ENCODE data around the gene TMEM178B.

Gene TMEM178B

DNA sequence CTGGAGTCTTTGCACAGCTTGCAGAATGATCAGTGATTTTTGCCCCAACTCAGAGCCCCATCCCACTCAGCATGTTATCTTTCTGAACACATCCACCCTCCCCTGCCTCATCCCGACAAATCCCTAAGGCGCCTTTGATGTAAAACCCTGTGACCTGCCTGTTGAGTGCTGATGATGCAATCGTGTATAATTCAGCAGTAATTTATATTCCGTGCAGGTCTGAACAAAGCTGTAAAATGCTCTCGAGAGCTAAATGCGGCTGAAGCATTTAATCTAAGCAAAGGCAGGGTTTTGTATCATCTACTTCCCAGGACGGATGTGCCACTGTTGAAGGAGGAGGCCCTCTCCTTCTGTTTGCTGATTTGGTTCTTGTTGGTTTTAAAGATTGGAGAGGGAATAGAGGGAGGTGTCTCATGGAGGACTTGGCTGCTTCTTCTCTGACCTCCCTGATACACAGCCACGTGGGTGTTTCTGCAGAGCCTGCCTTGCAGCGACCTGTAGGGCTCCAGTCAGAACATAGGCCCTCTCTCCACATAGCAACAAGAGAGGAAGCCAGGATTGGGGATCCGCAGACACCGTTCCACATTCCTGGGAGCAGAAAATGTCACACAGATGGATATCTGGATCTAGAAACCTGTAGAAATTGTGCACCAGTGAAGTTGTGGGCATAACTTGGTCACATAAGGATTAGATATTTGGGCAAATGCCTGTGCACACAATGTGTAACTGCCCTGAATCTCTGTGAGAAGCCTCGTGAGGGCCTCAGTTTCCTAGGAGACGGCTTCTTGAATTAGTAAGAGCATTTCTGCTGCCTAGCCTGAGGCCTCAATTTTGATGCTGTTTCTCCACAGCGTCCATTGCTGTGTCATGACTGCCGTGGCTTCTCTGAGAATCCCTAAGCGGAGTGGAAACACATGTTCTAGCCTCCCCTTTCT, 387.2 kb downstream of the TMEM178B start:
- DNase-seq (ENCODE audit: low read depth, low spot score) = no peak
- no peak overlapping the region for H3K4me3 ChIP-seq (ENCODE audit: low read length)

DNA sequence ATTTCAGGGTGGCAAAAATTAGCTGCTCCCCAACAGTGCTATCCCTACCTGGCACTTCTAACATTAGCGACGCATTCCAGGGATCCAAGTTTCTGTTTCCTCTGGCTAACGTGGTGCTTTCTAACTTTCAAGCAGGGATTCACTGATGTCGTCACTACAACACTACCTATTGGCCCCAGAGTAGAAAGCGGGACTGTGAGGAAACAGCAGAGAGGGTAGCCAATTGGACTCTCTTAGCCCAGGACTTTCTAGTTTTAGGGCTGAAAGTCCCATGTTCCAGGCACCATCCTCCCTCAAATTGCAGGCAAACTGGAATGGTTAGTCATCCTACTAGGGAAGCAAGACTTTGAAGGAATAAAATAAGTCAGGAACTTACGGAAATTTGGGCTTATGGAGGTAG, 388.1 kb downstream of the TMEM178B start:
- no peak for DNase-seq (ENCODE audit: low read depth, low spot score)
- H3K4me3 ChIP-seq (ENCODE audit: low read length) = no peak overlapping the region

DNA sequence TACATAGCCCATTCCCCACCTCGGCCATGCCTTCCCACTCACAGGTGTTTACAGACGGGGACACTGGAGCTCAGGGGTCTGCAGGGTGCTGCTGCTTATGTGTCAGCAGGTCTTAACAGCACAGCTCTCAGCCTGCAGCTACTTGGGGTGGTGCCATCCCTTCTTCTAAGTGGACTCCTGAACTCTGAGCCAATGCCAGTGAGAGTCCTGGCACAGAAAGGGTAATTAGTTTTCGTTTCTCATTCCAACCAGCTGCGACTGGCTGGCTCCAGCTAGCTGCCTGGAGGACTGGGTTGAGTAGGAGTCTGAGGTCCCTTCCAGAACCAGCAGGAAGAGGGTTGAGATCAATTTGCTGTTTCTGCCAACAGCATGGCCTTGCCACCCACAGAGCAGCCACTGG, 389.1 kb downstream of the TMEM178B start:
- no peak overlapping the region for H3K4me3 ChIP-seq (ENCODE audit: low read length)
- no peak for DNase-seq (ENCODE audit: low read depth, low spot score)

DNA sequence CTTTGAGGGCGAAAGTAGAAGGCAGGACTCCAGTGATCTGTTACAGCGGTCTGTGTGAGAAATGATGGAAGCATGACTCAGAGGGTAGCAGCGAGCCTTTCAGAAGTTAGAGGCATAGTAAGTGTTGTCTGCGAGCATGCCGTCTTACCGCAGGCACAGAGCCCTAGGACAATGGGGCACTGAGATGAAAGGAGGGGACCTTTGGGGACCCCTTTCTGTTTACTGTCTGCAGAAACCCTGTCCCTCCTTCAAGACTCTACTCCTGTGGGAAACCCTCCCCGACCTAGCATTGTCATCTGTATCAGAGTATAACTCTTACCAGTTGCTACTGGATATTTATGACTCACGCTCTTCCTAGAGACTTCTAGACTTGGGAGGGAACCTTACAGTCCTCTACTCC, 390.1 kb downstream of the TMEM178B start:
- H3K4me3 ChIP-seq (ENCODE audit: low read length) = no peak overlapping the region
- DNase-seq (ENCODE audit: low read depth, low spot score) = no peak

DNA sequence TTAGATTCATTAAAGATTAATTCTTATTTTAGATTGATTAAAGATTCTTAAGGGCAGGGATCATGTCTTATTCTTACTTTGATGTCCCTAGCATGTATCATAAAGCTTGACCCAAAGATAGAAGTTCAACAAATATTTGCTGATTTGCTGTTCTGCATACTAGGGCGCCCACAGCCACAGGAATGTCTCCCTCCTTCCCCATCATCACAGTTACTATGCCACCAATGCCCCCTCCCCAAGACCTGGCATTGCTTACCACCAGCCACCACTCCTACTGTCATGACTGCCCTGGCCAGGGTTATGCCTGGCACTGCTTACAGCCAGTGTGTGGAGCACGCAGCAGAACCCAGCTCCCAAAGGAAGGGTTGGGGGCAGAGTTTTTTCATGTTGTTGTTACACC, 390.7 kb downstream of the TMEM178B start:
- H3K4me3 ChIP-seq (ENCODE audit: low read length) = no peak overlapping the region
- no peak for DNase-seq (ENCODE audit: low read depth, low spot score)

DNA sequence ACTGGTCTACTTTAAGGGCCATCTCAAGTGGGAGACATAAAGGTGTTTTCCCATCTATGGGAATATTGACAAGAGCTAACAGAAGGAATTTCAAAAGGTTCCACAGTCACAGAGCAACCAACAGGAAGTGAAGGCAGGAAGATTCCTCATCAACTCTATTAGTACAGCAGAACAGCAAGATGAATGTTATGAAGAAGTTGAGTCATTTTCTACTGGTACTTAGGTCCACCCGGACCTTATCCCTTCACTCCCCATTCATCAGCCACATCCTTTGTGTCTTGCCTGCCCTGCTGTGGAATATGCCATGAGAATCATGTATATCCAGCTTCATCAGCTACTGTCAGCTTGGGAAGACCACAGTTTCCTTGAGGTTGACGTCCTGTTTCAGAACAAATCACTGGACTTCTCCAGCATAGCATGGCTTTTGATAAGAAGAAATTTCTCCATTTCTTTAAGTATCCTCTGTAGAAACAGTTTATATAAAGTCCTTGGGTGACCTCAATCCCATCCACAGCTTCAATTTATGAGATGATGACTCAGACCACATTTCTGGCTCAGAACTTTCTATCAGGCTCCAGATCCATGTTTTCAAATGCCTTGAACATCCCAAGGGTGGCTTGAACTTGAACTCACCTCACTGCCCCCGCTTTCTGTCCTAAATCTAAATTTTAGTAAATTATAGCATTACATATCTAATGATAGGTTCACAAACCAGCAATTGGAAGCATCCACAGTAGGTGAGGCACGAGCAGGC, 392.5 kb downstream of the TMEM178B start:
- DNase-seq (ENCODE audit: low read depth, low spot score) = no peak

DNA sequence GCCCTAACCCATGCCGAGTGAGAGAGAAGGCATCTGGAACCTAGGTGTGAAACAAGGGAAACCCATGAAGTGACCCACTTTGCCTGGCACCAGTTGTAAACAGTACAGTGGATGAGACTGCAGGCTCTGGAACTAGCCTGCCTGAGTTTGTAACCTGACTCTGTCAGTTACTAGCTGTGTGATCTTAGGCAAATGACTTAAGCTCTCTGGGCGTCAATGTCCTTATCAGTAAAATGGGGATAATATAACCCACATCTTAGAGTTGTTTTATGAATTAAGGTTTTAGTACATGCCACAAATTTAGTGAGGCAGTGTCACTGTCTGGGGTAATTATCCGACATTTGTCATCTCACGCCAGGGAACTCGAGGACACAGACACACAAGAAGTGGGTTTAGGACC, 394.5 kb downstream of the TMEM178B start:
- DNase-seq (ENCODE audit: low read depth, low spot score) = no peak
- H3K4me3 ChIP-seq (ENCODE audit: low read length) = no peak overlapping the region

More for the DNA sequence above, 392.5 kb downstream of the TMEM178B start:
- no peak overlapping the region for H3K4me3 ChIP-seq (ENCODE audit: low read length)

DNA sequence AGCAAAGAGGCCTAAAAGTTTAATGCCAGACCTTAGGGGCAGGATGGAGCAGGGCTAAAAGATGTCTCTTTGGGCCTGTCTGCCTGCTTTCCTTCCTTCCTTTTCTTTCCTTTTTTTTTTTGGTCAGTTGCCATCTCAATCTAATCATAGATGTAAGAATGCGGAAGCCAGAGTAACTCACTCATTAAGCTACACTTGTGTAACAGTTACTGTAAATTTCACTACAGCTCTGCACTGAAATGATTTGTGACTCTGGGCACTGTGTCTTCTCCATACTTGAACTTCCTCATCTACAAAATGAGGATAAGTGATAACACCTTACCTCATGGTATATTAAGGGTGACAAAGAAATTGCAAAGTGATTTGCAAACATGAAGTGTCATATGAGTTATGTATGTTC, 401.8 kb downstream of the TMEM178B start:
- no peak overlapping the region for H3K4me3 ChIP-seq (ENCODE audit: low read length)
- DNase-seq (ENCODE audit: low read depth, low spot score) = no peak

DNA sequence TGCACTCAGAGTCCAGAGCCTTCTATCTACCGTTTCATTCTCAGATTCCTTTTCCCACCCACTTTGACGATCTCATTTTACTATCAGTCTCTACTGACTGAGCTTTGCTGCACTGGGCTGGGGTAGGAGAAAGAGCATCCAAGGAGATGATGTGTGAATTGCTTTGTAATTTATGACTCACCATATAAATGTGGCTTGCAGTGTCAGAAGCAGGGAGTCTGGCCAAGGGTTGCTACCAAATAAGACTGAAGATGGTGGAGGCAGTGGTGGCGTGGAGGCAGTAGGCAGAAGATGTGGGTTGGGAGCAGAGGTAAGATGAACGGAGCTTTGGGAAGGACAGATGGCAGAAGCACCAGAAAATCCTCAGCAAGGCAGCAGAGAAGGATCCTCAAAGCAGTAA, 404.0 kb downstream of the TMEM178B start:
- no peak for DNase-seq (ENCODE audit: low read depth, low spot score)
- H3K4me3 ChIP-seq (ENCODE audit: low read length) = no peak overlapping the region

DNA sequence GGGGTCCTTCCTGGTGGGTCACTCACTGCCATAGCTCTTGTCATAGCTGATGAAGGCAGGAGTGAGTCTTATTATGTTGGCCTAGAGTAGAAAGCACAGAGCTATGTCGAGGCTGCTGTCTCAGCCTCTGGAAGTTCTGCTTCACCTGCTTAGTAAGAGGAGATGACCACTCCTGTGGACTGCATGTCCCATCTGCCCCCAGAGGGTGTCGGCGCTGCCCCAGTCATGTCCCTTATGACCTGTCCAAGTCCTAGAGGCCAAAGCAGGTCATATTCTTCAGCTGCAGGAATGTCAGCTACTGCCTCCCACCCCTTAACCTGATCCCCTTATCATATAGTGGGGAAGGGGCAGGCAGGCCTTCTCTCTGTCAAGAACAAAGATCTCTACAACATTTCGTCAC, 405.0 kb downstream of the TMEM178B start:
- H3K4me3 ChIP-seq (ENCODE audit: low read length) = no peak overlapping the region
- DNase-seq (ENCODE audit: low read depth, low spot score) = no peak

DNA sequence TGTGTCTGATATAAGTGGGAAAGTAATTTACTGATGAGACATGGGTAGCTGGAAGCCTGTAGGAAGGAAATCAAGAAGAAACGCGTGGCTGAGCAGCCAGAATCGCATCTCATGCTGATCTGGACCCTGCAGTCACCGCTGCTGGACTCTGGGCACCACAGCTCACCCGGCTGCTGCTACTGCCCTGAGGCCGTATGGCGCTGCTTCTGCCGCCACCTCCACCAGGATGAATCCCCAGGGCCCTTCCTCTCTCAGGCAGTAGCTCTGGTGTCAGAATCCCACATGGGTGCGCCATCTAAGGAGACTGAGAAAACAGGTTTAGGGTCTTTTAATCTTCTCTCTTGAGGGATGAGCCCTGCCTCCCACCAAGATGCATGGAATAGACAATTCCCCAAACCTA, 407.1 kb downstream of the TMEM178B start:
- no peak overlapping the region for H3K4me3 ChIP-seq (ENCODE audit: low read length)
- no peak for DNase-seq (ENCODE audit: low read depth, low spot score)

DNA sequence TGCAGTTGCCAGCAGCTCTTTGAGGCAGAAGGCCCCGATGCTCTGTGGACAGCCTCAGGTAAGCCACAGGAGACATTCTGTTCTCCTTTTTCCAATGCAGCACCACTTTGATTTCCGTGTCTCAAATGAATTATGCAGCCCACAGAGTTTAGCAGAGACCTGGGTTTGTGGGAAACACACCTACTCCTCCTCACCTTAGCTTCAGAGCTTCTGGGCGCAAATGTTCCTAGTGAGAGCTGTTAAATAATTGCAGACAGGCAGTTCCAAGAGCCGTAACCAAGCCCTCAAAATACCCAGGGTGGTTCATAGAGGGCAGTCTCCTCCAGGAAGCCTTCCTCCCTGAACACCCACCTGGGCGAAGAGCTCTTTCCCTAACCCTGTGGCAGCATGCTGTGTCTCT, 408.1 kb downstream of the TMEM178B start:
- no peak for DNase-seq (ENCODE audit: low read depth, low spot score)
- H3K4me3 ChIP-seq (ENCODE audit: low read length) = no peak overlapping the region

DNA sequence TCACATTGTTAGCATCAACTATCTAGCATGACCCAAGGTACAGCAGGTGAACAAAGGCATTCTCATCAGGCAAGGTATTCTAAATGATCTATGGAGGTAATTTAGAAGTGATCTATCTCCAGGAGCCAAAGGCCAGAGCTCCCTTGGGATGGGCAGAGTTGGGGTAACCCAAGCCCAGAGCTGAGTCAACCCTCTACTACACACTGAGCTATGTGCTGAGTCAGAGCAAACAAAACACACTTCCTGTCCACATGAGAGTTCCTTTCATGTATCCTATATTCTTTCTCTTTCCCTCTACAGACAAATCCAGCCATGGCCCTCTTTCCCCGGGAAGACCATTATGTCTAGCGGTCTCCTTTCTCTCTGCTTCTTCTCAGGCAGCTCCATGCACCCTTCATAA, 409.2 kb downstream of the TMEM178B start:
- H3K4me3 ChIP-seq (ENCODE audit: low read length) = no peak overlapping the region
- no peak for DNase-seq (ENCODE audit: low read depth, low spot score)

DNA sequence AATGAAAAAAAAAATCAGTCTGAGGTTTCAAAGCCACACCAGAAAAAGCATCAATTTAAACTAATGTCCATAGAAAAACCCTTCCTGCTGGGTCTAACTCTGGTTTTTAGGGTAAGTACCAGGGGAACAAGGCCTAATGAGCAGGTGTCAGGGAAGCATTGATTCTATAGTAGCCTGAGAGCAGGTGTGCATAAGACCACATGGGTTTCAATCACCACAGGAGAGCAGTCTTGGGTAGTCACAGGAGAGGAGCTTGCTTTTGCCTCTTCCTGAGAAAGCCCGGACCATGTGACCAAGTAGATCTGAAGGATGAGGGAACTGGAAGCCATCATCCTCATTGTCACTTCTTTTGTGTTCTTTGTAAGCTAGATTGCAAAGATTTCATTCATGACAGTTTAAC, 411.0 kb downstream of the TMEM178B start:
- no peak overlapping the region for H3K4me3 ChIP-seq (ENCODE audit: low read length)
- no peak for DNase-seq (ENCODE audit: low read depth, low spot score)

DNA sequence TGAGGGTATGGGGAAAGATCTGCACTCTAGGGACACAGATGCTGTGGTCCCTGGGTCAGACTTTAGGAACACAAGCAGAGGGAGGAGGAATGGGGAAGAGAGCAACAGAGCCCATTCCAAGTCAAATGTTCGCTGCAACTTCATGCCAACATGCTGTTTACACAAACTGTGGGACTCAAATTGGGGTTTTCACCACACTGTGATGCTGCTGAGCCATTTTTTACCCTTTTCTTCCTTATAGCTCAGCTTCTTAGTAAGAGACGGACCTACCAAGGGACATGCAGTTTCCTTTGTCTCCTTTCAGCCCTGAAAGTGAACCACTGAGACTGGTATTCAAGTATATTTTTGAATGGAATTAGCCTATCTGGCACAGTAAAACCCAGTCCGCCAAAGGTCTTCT, 413.1 kb downstream of the TMEM178B start:
- H3K4me3 ChIP-seq (ENCODE audit: low read length) = no peak overlapping the region
- no peak for DNase-seq (ENCODE audit: low read depth, low spot score)

DNA sequence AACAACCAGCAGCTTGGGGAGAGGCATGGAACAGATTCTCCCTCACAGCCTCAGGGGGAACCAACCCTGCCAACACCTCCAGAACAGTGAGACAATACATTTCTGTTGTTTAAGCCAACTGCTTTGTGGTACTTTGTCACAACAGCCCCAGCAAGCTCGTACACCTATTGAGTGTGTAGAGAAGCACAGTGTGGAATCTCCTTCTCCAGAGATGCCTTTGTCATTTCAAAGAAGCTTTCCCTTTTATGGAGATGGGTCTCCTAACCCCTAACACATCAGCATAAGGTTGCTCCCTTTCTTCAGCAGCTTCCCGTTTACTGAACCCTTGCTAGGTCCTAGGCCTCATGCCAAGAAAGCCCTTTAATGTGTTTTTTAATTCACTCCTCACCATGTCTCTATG, 416.6 kb downstream of the TMEM178B start:
- no peak for DNase-seq (ENCODE audit: low read depth, low spot score)
- H3K4me3 ChIP-seq (ENCODE audit: low read length) = no peak overlapping the region

DNA sequence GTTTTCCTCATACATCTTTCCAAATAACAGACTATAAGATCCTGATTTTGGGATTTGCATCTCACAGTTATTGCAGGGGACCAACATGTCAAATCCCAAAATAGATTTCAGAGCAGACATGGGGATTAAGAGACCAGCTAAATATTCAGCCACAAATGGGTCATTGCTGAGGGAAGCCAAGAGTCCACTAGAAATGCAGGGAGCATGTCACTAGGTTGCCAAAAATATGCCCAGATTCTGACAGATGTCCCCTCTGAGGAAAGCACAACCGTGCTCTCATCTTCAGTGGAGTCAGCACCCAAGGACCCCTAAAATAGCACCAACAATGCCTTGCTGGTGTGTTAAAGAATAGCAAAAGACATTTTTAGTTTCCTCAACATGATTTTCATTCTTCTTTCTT, 421.2 kb downstream of the TMEM178B start:
- DNase-seq (ENCODE audit: low read depth, low spot score) = no peak
- H3K4me3 ChIP-seq (ENCODE audit: low read length) = no peak overlapping the region

DNA sequence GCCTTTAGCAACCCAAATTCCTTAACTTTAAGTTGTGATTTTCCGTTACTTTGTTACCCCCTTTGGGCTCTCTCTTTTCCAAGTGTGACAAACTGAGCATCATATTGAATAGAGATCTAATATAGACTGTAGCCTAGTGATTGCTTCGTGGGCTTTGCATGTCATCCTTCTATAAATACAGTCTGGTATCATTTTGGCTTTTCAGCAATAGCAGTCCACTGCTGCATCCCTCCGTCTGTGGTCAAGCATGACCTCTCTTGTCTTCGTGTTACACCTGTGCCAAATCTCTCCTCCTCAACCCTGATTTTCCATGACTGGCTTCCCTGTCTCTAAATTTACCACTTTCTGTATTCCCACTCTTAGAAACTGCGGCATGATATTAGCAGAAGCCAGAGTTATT, 423.5 kb downstream of the TMEM178B start:
- DNase-seq (ENCODE audit: low read depth, low spot score) = no peak
- H3K4me3 ChIP-seq (ENCODE audit: low read length) = no peak overlapping the region

DNA sequence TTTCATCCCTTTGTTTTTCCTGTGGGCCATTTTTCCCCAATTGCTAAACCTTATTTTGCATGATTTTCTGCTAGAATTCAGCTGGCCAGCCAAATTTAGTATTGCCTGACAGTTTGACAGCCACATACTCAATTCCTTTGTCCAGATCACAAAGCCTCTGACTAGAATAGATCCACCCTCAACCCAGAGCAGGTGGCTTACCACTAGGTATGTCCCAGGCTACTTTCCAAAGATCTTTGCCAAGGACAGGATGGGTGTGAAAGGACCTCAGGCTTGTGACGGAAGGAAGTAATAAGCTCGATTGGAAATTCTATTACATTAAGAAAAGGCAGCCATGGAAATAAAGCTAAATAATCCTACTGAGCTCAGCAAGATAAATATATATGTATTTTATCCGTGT, 426.7 kb downstream of the TMEM178B start:
- no peak overlapping the region for H3K4me3 ChIP-seq (ENCODE audit: low read length)

DNA sequence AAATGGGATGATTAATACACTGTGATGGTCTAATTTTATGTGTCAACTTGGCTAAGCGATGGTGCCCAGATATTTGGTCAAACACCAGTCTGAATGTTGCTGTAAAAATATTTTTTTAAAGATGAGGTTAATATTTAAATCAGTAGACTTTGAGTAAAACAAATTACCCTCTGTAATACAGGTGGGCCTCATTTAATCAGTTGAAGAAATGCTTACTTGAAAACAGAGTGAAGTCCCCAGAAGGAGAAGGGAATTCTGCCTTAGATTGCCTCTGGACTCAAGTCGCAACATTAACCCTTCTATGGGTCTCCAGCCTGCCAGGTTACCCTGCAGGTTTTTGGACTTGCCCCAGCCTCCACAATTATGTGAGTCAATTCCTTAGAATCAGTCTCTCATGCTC, 427.6 kb downstream of the TMEM178B start:
- DNase-seq (ENCODE audit: low read depth, low spot score) = no peak
- H3K4me3 ChIP-seq (ENCODE audit: low read length) = no peak overlapping the region

More for the DNA sequence above, 426.7 kb downstream of the TMEM178B start:
- no peak for DNase-seq (ENCODE audit: low read depth, low spot score)

DNA sequence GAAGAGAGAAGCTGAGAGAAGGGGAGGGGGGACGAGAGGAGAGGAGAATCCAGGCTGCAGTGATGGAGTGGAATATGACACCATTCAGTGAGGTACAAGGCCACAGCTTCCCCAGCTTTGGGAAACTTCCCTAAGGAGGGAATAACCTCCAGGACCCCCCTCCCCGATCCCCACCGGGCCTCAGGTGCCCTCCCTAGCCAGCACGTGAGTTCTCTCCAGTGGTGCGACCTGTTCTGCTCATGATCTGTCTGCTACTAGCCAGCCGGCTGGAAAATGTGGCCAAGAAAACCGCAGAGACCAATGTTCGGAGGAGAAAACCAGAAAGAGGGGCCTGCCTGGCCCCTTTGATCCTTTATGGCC, 437.4 kb downstream of the TMEM178B start:
- no peak for DNase-seq (ENCODE audit: low read depth, low spot score)
- no peak overlapping the region for H3K4me3 ChIP-seq (ENCODE audit: low read length)

Measured in Jurkat, Clone E6-1 (cell line).